GM08714 (cell line): Measurements from ENCODE around the gene SVOPL.

ENCODE experiments used
- H3K4me3 ChIP-seq: fragments of 200-500 bp; sonication (Bioruptor generic); 2 replicates; pipeline ENCODE4 v1.5.1; 2014; ENCODE audit warnings: mild to moderate bottlenecking, low read length, inconsistent platforms
- ZNF274 ChIP-seq: IDR thresholded peaks from 2 replicates; pipeline ENCODE4 v1.6.1; 2012; ENCODE audit warnings: mild to moderate bottlenecking, low read depth, low read length

Gene SVOPL

DNA sequence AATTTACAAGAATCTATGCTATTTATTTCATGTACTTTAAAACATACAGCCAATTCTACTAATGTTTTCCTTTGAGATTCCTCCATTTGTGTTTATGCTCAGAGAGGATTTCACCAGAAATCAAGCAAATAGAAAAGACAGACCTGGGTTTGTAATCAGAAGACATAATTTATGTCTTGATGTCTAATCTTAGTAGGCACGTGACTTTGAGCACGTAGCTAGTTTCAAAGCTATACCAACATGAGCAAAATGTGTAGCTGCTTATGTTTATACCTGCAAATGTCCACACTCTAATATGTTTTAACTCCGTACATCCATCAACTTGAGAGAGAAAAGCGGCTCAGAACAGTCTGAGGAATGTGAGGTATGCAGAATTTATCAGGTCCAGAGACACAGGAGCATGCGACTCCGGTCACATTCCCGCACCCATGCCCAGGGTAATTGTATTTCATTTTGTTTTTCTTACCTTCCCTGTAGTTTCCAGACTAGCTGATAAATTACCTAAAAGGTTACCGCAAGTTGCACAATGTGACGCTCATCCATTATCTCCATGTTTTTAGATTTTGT is 40.0 kb downstream of the SVOPL start:
- no peak overlapping the region for H3K4me3 ChIP-seq
- TF ChIP-seq ZNF274, result no peak

GRCh38 chr7:138658889-138659288 is 42.3 kb downstream of the SVOPL start:
- no peak for TF ChIP-seq ZNF274
- H3K4me3 ChIP-seq, result no peak overlapping the region

GRCh38 chr7:138657854-138658386 is 43.2 kb downstream of the SVOPL start:
- no peak for TF ChIP-seq ZNF274
- H3K4me3 ChIP-seq, result no peak overlapping the region

- TF ChIP-seq ZNF274, result no peak
- no peak overlapping the region for H3K4me3 ChIP-seq
Measured at GRCh38 chr7:138656952-138657351, 44.2 kb downstream of the SVOPL start.

DNA sequence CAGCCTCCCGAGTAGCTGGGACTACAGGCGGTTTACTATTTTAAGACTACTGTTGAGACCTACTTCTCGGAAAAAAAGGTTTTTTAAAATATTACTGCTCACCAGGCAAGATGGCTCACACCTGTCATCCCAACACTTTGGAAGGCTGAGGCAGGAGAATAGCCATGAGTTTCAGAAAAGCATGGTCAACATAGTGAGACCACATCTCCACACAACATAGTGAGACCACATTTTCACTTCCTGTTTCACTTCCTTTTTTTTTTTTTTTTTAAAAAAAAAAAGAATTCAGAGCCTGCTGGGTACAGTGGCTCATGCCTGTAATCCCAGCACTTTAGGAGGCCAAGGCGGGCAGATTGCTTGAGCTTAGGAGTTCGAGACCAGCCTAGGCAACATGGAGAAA is 46.5 kb downstream of the SVOPL start:
- TF ChIP-seq ZNF274, result no peak
- no peak overlapping the region for H3K4me3 ChIP-seq

DNA sequence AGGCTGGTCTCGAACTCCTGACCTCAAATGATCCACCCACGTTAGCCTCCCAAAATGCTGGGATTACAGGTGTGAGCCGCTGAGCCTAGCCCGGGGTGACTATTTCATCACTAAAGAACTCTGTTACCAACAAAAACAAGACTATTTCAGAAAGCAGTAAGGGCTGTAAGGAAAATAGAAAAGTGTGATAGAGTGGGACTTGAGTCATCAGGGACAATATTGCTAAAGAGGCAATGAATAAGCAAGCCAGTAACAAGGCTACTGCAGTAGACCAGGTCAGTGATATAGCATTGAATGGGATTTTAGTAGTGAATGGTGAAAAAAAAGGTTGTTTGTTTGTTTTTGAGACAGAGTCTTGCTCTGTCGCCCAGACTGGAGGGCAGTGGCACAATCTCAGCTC is 51.7 kb downstream of the SVOPL start:
- H3K4me3 ChIP-seq, result no peak overlapping the region
- no peak for TF ChIP-seq ZNF274

GRCh38 chr7:138645284-138645683 is 55.9 kb downstream of the SVOPL start:
- no peak overlapping the region for H3K4me3 ChIP-seq
- no peak for TF ChIP-seq ZNF274

DNA sequence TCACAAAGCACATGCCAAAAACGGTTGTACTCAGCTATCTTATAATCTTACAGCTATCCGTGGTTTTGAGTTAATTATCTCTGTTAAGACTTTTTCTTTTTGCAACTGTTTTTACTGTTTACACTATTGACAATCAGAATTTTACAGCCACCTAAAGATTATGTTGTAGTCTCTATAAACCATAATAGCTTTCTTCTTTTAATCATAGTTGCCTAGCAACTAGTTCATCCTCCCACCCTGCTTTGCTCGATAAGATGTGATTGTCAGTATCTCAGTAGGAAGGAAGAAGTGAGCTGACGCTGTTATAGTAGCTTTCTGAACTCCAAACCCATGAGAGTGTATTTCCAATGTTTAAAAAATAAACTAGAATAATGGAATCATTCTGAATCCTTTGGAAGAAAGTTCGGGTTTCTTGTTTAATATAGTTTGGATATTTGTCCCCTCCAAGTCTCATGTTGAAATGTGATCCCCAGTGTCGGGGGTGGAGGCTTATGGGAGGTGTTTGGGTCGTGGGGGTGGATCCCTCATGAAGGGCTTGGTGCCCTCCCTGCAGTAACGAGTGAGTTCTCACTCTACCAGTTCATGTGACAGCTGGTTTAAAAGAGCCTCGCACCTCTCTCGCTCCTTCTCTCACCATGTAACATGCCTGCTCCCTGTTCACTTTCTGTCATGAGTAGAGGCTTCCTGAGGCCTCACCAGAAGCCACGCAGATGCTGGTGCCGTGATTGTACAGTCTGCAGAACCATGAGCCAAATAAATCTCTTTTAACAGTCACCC is 68.1 kb downstream of the SVOPL start:
- H3K4me3 ChIP-seq, result no peak overlapping the region
- no peak for TF ChIP-seq ZNF274

DNA sequence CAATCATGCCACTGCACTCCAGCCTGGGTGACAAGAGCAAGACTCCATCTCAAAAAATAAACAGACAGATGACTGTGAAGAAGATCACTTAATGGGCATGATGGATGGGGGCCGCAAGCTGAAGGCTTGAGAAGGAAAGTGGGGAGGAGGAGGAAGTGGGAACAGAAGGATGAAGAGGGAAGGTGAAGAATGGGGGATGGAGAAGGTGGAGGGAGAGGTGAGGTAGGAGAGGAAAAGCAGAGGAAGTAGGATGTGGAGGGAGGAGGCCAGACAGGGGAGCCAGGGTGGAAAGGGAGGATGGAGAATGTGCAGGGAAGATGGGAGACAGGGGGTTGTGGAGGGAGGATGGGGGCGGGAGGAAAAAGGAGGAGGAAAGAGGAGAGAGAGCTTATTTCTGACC is 68.8 kb downstream of the SVOPL start:
- no peak for TF ChIP-seq ZNF274
- H3K4me3 ChIP-seq, result no peak overlapping the region

GRCh38 chr7:138630059-138630610 is 71.0 kb downstream of the SVOPL start:
- H3K4me3 ChIP-seq, result no peak overlapping the region
- no peak for TF ChIP-seq ZNF274

DNA sequence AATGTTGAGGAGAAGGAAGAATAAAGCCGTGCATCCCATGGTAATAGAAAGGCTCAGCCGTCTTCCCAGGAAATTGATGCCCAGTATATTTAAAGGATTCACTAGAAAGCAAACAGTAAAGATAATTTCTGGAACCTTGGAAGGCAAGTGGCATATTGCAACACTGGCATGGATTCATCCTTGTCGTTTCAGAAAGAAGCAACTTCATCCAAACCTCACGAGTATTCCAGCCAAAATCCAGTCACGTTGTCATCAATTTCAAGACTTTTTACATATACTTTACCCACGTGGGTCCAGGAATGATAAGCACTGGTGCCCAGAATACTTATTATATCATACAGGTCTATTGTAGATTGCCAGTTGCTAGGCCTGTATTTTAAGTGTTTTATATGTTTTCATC is 73.8 kb downstream of the SVOPL start:
- TF ChIP-seq ZNF274, result no peak
- H3K4me3 ChIP-seq, result no peak overlapping the region

DNA sequence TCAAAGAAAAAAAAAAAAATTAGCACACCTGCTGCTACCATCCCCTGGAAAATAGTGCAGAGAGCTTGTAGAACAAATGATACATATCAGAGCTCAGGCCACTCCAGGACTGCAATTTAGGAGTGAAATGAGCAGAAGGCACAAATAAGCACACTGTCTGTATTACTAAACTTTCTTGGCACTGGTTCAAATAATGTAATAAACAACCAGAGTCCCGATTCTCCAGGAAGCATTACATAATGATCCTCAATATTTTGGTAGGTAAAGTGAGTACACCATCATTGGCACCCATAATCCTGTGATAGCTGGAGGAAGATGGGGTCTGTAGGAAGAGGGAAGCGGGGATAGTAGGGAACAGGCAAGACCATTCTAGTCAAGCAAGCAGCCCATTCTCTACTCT is 74.3 kb downstream of the SVOPL start:
- no peak for TF ChIP-seq ZNF274
- H3K4me3 ChIP-seq, result no peak overlapping the region

- no peak for TF ChIP-seq ZNF274
- no peak overlapping the region for H3K4me3 ChIP-seq
Measured at GRCh38 chr7:138625849-138626230, 75.3 kb downstream of the SVOPL start.

DNA sequence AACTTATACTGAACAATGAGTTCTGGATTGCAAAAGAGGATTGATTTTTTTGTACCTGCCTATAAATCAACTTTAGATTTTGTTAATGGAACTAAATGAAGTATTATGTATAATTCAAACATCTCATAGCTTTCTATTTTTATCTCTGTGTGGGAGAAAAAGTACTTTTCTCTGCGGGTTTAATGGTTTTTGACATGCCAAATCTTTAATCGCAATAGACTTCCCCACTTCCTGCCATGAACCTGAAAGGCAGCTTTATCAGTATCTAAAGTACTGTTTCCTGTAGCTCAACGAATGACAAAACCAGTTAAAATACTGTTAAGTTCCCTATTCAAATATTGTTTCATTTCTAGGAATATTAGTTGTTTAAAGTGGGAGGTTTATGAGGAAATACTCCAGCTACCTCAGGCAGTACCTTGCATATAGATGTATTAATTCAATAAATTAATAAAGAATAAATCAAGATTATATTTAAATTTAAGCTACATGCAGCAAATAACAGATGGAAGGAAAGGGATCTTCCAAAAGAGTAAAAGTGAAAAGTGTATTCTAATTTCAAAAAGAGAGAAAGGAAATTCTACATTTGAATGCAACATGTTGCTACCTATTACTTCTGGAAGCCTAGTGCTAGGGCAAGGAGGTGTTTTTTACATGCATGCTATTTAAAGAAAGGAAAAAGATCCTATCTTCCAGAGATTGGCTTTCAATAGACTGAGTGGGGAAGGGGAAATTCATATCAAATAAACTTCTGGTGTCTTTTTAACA is 75.9 kb downstream of the SVOPL start:
- no peak overlapping the region for H3K4me3 ChIP-seq
- TF ChIP-seq ZNF274, result no peak

DNA sequence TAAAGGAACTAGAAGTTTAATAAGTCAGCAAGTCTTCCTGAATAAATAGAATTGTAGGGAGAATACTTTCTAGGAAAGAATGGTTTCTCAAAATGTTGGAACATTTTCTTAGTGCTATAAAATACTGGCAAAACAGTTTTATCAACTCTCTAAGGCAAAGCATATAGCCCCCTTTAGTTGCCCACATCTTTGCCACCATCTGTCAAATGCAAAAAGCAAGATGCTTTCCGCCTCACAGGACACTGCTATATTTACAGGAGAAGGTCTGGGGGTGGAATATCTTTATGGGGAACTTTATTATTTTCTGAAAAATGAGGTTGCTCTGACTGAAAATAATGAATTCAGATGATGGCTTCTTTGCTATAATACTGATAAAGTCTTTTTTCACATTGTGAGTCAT is 78.3 kb downstream of the SVOPL start:
- no peak overlapping the region for H3K4me3 ChIP-seq
- TF ChIP-seq ZNF274, result no peak

GRCh38 chr7:138618933-138619332 is 82.2 kb downstream of the SVOPL start:
- no peak overlapping the region for H3K4me3 ChIP-seq
- no peak for TF ChIP-seq ZNF274
